ENCODE results near the gene IDUA. TPM values are rescaled to one million over a fixed set of nuclear protein-coding genes. Genes with fewer than 3 reads are reported as not detected.

IDUA gene
- total RNA-seq, 1 experiment from 2014 or later: 10.1 TPM

DNA sequence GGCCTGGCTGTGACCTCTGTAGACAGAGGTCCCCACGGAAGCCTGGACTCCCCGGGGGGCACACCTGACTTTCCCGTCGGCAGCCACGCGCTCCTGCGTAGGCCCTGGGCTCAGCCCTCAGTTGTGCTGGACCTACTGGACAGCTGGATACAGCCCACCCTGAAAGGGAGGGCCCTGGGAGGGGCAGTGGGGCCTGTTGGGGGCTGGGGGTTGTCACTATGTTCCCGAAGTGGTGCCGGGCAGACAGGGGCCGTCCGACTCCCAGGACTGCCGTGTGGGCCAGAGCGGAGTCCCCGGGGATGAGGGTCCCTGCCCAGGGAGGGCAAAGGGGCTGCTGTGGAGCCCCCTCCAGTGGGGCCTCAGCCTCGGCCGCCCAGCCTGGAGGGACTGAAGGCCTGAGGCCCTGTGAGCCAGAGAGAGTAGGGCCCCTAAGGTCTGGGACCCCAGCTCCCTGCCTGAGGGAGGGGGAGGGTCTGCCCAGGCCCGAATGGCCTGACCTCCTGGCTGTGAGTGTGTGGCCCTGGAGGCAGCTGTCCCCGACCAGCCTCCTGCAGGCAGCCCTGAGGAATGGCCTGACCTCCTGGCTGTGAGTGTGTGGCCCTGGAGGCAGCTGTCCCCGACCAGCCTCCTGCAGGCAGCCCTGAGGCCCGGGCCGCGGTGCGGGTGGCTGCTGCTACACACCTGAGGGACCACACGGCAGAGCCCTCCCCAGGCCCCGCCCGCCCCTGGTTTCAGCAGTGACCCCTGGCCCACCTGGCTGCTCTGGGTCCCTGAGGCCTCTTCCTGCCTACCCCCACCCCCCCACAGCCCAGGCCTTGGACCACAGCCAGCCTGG, 50.3 kb downstream of the IDUA start:
- no peak for DNase-seq
- no peaks in the 10 kb centered on the region for H3K9me3 ChIP-seq (ENCODE audit: low read length)
- no peak for TF ChIP-seq EZH2 (IDR thresholded peaks at IDR 0.05; ENCODE audit: low read length, unreplicated experiment)
- no peak overlapping the region for H3K27ac ChIP-seq (ENCODE audit: low read length)
- no peaks in the 10 kb centered on the region for H4K20me1 ChIP-seq (ENCODE audit: low read length)
- no peaks in the 10 kb centered on the region for H3K27me3 ChIP-seq (ENCODE audit: low read length)
- H3K79me2 ChIP-seq (ENCODE audit: low read length): no peaks in the 10 kb centered on the region
- no peak overlapping the region for H3K4me2 ChIP-seq (ENCODE audit: low read length)
- no TSS peak for BruUV-seq (replicated peaks)
- peaks cover 18% of the 10 kb centered on the region for H3K4me1 ChIP-seq (ENCODE audit: insufficient read depth, low read length)
- POLR2A ChIA-PET (ENCODE audit: unreplicated experiment): interaction anchor here (0.6 kb wide), 1 partner anchor 107 kb away, joined by 8 read pairs; no protein-coding TSS in a partner anchor
- no peak overlapping the region for H2AFZ ChIP-seq (ENCODE audit: low read length)
- no peak overlapping the region for H3K9ac ChIP-seq (ENCODE audit: low read length)
- no peak for ATAC-seq
- intact Hi-C loops (cut with micrococcal nuclease): no loop called here
- no peaks in the 10 kb centered on the region for H3F3A ChIP-seq (ENCODE audit: low read length, unreplicated experiment)
- no peaks in the 10 kb centered on the region for H3K9me2 ChIP-seq (replicated peaks; ENCODE audit: low read length)
- H3K4me3 ChIP-seq (ENCODE audit: low read length): no peak overlapping the region
- H3K36me3 ChIP-seq (ENCODE audit: low read depth, low read length): no peaks in the 10 kb centered on the region
- CTCF ChIA-PET: no interaction called here

DNA sequence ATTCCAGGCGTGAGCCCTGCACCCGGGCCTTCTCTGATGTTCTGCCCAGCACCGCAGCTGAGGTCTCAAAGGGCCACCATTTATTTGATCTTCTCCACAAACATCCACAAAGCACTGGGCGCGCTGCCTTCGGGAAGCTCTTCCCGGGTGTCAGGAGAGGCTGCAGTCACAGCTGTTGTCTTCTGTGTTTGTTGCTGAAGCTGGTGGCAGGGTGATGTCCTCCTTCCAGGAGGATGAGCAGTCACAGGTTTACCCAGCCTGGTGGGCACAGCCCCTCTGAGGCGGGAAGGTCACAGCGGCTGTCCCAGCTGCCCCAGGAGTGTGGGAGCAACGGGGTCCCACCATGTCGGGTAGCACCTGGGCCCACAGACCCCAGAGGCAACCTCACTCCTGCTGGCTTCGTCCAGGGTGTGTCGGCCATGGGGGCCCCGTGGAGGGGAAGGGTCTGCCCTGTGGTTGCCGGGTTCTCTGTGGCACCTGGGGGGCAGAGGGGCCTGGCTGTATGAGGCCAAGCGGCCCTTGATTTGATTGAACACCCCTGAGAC, 52.2 kb downstream of the IDUA start:
- H3K9me3 ChIP-seq (ENCODE audit: low read length): no peaks in the 10 kb centered on the region
- no peak overlapping the region for H3K4me3 ChIP-seq (ENCODE audit: low read length)
- H3K27ac ChIP-seq (ENCODE audit: low read length): no peak overlapping the region
- no peaks in the 10 kb centered on the region for H3K79me2 ChIP-seq (ENCODE audit: low read length)
- H2AFZ ChIP-seq (ENCODE audit: low read length): peak overlapping the region; percentile 61; the same call in 1 of the 2 replicates
- H3K9ac ChIP-seq (ENCODE audit: low read length): no peak overlapping the region; the same call in 1 of the 2 replicates
- intact Hi-C loops (cut with micrococcal nuclease): no loop called here
- no peaks in the 10 kb centered on the region for H3K9me2 ChIP-seq (replicated peaks; ENCODE audit: low read length)
- ChIA-PET POLR2A (ENCODE audit: unreplicated experiment) (no interaction called here), CTCF (no interaction called here)
- DNase-seq (no peak), ATAC-seq (no peak)
- H3F3A ChIP-seq (ENCODE audit: low read length, unreplicated experiment): no peaks in the 10 kb centered on the region
- H3K4me1 ChIP-seq (ENCODE audit: insufficient read depth, low read length): peaks cover 27% of the 10 kb centered on the region
- TF ChIP-seq EZH2phosphoT487 (IDR thresholded peaks at IDR 0.05; ENCODE audit: borderline replicate concordance, low read length) (no peak), EZH2 (IDR thresholded peaks at IDR 0.05; ENCODE audit: low read length, unreplicated experiment) (no peak)
- H3K36me3 ChIP-seq (ENCODE audit: low read depth, low read length): no peaks in the 10 kb centered on the region
- no peaks in the 10 kb centered on the region for H3K27me3 ChIP-seq (ENCODE audit: low read length)
- BruUV-seq (replicated peaks): no TSS peak
- H3K4me2 ChIP-seq (ENCODE audit: low read length): no peak overlapping the region
- H4K20me1 ChIP-seq (ENCODE audit: low read length): no peaks in the 10 kb centered on the region

DNA sequence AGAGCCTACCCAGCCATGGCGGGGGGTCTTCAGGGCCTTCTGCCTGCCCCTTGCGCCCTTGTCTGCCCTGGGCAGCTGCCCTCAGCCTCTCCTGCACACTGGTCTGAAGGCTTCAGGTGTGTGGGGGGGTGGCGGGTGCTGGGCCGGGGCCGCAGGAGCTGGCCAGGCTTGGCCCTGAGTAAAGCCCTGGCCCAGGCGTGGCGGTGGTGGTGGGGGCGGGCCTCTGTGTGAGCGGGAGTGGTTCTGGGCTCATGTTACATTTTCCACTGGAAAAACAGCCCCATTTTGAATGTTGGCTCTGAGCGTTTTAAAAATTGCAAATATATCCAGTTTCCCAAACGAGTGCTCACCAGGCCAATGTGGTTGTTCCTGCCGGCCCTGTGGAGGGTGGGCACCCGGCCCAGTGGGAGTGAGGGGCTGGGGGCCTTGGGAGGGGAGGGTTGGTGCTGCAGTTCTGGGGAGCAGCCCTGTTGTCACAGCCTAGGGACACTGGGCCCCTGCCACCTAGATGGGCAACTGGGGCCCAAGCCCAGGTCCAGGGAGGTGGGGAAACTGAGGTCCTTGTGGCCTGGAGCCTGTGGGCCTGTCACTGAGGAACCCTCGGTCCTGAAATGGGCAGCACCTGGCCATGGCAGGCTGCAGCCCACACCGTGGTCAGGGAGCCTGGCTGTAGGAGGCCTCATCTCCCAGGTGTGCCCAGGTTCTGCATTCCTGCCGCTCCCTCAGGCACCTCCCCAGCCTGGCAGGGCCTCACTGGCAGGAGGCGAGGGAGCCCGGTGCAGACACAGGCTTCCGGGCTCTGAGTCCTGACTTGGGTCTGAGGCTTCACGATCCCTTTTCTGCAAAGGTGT, 52.9 kb downstream of the IDUA start:
- Histone ChIP-seq H2AFZ (ENCODE audit: low read length) (peak overlapping the region; percentile 61), H3F3A (ENCODE audit: low read length, unreplicated experiment) (no peaks in the 10 kb centered on the region), H3K9ac (ENCODE audit: low read length) (peak overlapping the region; percentile 49), H4K20me1 (ENCODE audit: low read length) (no peaks in the 10 kb centered on the region), H3K9me2 (replicated peaks; ENCODE audit: low read length) (no peaks in the 10 kb centered on the region), H3K27me3 (ENCODE audit: low read length) (no peaks in the 10 kb centered on the region), H3K9me3 (ENCODE audit: low read length) (no peaks in the 10 kb centered on the region), H3K4me3 (ENCODE audit: low read length) (no peak overlapping the region), H3K79me2 (ENCODE audit: low read length) (no peaks in the 10 kb centered on the region), H3K36me3 (ENCODE audit: low read depth, low read length) (no peaks in the 10 kb centered on the region), H3K27ac (ENCODE audit: low read length) (peak overlapping the region; percentile 70), H3K4me2 (ENCODE audit: low read length) (peak overlapping the region; percentile 44; the same call in 1 of the 2 replicates), H3K4me1 (ENCODE audit: insufficient read depth, low read length) (peaks cover 32% of the 10 kb centered on the region)
- ChIA-PET POLR2A (ENCODE audit: unreplicated experiment) (no interaction called here), CTCF (no interaction called here)
- intact Hi-C loops (cut with micrococcal nuclease): no loop called here
- no TSS peak for BruUV-seq (replicated peaks)
- ATAC-seq (peak; percentile 28), DNase-seq (peak; percentile 55)
- TF ChIP-seq, protein P1, sequence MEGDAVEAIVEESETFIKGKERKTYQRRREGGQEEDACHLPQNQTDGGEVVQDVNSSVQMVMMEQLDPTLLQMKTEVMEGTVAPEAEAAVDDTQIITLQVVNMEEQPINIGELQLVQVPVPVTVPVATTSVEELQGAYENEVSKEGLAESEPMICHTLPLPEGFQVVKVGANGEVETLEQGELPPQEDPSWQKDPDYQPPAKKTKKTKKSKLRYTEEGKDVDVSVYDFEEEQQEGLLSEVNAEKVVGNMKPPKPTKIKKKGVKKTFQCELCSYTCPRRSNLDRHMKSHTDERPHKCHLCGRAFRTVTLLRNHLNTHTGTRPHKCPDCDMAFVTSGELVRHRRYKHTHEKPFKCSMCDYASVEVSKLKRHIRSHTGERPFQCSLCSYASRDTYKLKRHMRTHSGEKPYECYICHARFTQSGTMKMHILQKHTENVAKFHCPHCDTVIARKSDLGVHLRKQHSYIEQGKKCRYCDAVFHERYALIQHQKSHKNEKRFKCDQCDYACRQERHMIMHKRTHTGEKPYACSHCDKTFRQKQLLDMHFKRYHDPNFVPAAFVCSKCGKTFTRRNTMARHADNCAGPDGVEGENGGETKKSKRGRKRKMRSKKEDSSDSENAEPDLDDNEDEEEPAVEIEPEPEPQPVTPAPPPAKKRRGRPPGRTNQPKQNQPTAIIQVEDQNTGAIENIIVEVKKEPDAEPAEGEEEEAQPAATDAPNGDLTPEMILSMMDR (conservative IDR thresholded peaks at IDR 0.05; ENCODE audit: low read depth, low read length): no peak
- no peak for TF ChIP-seq EZH2phosphoT487 (IDR thresholded peaks at IDR 0.05; ENCODE audit: borderline replicate concordance, low read length)
- no peak for TF ChIP-seq EZH2 (IDR thresholded peaks at IDR 0.05; ENCODE audit: low read length, unreplicated experiment)
